ENCODE measurements around the gene NAV2. TPM values are rescaled to one million over a fixed set of nuclear protein-coding genes. Genes with fewer than 3 reads are reported as not detected.

Gene NAV2
- total RNA-seq, 2 experiments from 2014 or later, result 0.23 to 0.71 TPM

DNA sequence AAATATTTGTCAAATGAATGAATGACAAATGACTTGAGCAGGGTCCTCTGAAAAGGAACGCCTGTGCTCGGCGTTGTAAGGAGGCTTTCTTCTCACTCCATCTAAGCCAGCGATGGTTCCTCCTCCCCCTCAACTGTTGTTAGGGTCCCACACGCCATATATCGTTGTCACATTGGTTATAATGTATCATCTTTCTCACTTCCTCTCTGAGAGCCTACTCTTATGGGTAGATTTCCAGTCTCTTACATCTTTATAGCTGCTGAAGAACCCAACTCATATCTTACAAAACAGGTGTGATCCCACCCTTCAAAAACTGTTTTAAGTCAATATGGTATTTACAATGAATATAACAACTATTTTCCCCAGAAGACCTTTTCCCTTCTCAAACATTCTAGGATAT, 81.5 kb downstream of the NAV2 start:
- CTCF ChIA-PET, result no interaction called here
- Mint-ChIP-seq H3K4me1 (ENCODE audit: low read depth) (no peaks in the 10 kb centered on the region), H3K9me3 (ENCODE audit: insufficient read depth) (no peaks in the 10 kb centered on the region), H3K36me3 (ENCODE audit: low read depth) (no peaks in the 10 kb centered on the region), H3K4me3 (no peak overlapping the region), H3K27me3 (ENCODE audit: low read depth) (peaks cover 6% of the 10 kb centered on the region), H3K27ac (no peak overlapping the region)
- DNase-seq, result no peak
- no peak for ATAC-seq
- POLR2A ChIA-PET, result no interaction called here

DNA sequence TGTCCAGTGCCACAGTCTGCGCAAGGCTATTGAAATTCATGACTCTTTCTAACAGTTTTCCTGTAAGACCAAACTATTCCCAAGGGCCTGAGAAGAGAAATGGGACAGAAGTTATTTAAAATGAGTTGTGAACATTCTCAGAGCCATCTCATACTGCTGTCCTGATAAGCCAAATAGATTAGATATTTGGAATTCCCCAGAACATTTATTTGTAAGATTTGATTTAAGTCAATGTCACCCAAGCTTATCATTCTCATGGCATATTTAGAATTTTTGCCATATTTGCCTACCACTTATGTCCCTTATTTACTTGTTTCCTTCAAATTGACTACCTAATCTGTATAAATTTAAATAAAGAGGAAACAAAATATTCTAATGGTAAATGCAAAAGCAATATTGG, 82.4 kb downstream of the NAV2 start:
- ChIA-PET POLR2A (no interaction called here), CTCF (no interaction called here)
- DNase-seq (no peak), ATAC-seq (no peak)
- Mint-ChIP-seq H3K4me3 (no peak overlapping the region), H3K36me3 (ENCODE audit: low read depth) (no peaks in the 10 kb centered on the region), H3K9me3 (ENCODE audit: insufficient read depth) (no peaks in the 10 kb centered on the region), H3K4me1 (ENCODE audit: low read depth) (no peaks in the 10 kb centered on the region), H3K27ac (no peak overlapping the region), H3K27me3 (ENCODE audit: low read depth) (peaks cover 6% of the 10 kb centered on the region)

- H3K4me3 Mint-ChIP-seq, result no peak overlapping the region
- CTCF ChIA-PET, result interaction anchor here (0.8 kb wide), 1 partner anchor 241 kb away, joined by 3 read pairs; no protein-coding TSS in a partner anchor
- ATAC-seq, result no peak
- POLR2A ChIA-PET, result no interaction called here
- no peak for DNase-seq
- H3K27ac Mint-ChIP-seq, result no peak overlapping the region
- H3K36me3 Mint-ChIP-seq (ENCODE audit: low read depth), result no peaks in the 10 kb centered on the region
- no peaks in the 10 kb centered on the region for H3K4me1 Mint-ChIP-seq (ENCODE audit: low read depth)
- H3K27me3 Mint-ChIP-seq (ENCODE audit: low read depth), result peaks cover 8% of the 10 kb centered on the region
- no peaks in the 10 kb centered on the region for H3K9me3 Mint-ChIP-seq (ENCODE audit: insufficient read depth)
These were observed 87.5 kb downstream of the NAV2 start for GRCh38 chr11:19800162-19800561.

DNA sequence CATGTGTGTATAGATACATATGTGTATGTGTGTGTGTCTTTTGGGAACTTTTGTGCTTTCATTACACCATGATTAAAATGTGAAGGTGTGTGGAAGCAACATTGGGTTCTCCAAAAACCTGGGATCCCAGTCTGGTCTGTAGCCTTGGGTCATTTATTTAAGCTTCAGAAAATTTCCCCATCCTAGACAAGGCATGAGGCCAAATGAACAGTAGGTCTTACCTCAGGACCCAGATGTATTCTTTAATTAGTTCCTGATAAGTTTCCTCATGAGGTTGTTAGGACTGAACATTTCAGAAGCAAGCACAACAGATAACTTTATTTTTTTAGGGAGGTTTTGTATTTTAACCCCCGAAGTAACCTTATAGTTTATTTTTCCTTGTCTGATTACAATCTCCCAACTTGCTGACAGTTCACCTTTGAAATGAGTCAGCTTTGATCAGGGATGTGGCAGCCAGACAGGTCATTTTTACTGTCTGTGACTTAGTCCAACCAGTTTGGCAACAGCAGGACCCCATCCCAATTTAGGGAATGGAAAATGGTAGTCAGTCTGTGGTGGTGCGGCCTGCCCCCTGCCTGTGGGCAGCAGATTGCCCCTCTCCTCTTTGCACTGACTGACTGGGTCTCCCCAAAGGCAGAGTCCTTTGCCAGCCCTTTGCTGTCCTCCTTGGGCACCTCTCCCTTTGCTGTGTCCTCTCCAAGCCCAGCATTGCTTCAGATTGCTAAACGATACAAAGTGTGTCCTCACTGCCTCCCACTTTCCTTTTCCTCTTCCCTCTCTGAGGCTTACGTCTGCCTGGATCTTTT, 88.3 kb downstream of the NAV2 start:
- ChIA-PET POLR2A (no interaction called here), CTCF (no interaction called here)
- ATAC-seq (no peak), DNase-seq (no peak)
- Mint-ChIP-seq H3K27ac (no peak overlapping the region), H3K9me3 (ENCODE audit: insufficient read depth) (no peaks in the 10 kb centered on the region), H3K36me3 (ENCODE audit: low read depth) (no peaks in the 10 kb centered on the region), H3K4me1 (ENCODE audit: low read depth) (no peaks in the 10 kb centered on the region), H3K27me3 (ENCODE audit: low read depth) (peaks cover 8% of the 10 kb centered on the region), H3K4me3 (no peak overlapping the region)

DNA sequence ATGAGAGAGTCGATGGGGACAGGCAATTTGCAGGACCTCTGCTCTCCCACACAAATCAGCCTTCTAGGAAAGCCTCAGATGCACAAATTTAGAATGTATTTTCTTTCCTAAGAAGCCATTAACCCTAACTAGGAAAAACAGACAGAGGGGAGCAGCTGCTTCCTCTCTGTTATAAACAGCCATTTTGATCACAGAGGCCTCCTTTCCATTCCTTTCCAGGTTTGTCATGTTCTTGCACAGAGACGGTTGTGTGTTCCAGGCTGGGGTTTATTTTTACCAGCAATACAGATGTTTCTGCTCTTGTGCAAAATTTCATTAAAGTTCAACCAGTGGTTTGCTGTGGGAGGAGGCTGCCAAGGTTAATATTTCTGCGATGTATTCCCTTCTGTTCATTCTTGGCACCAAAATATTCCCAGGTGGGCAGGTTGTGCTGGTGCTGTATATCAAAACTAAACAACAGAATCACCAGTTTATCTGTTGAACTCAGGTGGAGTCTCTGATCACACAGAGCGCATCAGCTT, 90.2 kb downstream of the NAV2 start:
- H3K27ac Mint-ChIP-seq, result no peak overlapping the region
- no peaks in the 10 kb centered on the region for H3K4me1 Mint-ChIP-seq (ENCODE audit: low read depth)
- ATAC-seq (no peak), DNase-seq (no peak)
- no peaks in the 10 kb centered on the region for H3K9me3 Mint-ChIP-seq (ENCODE audit: insufficient read depth)
- H3K4me3 Mint-ChIP-seq, result no peak overlapping the region
- POLR2A ChIA-PET, result no interaction called here
- no peaks in the 10 kb centered on the region for H3K36me3 Mint-ChIP-seq (ENCODE audit: low read depth)
- CTCF ChIA-PET, result no interaction called here
- H3K27me3 Mint-ChIP-seq (ENCODE audit: low read depth), result peaks cover 6% of the 10 kb centered on the region

GRCh38 chr11:19803506-19803998, 90.9 kb downstream of the NAV2 start:
- no peak for ATAC-seq
- ChIA-PET POLR2A (no interaction called here), CTCF (no interaction called here)
- DNase-seq, result no peak
- no peak overlapping the region for H3K4me3 Mint-ChIP-seq
- H3K4me1 Mint-ChIP-seq (ENCODE audit: low read depth), result no peaks in the 10 kb centered on the region
- H3K27me3 Mint-ChIP-seq (ENCODE audit: low read depth), result peaks cover 4% of the 10 kb centered on the region
- H3K9me3 Mint-ChIP-seq (ENCODE audit: insufficient read depth), result no peaks in the 10 kb centered on the region
- H3K27ac Mint-ChIP-seq, result no peak overlapping the region
- no peaks in the 10 kb centered on the region for H3K36me3 Mint-ChIP-seq (ENCODE audit: low read depth)

DNA sequence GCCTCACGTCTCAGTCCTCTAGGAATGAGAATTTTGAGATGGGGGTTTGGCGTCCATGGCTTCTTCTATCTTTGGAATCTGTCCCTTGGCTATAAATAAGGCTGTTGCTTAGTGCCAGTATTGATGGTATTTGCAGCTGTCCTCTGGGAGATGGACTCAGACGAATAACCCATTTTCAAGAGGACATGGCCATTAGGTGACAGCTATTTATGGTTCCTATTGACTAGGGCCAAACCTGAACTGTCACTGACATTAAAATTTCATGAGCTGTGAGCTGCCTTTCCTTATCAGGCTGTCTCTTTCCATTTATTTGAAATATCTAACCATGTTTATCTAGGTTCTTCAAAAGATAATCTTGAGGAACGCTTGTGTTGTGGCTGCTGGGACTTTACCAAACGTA, 92.7 kb downstream of the NAV2 start:
- no peaks in the 10 kb centered on the region for H3K36me3 Mint-ChIP-seq (ENCODE audit: low read depth)
- POLR2A ChIA-PET, result no interaction called here
- H3K27me3 Mint-ChIP-seq (ENCODE audit: low read depth), result peaks cover 4% of the 10 kb centered on the region
- no peak for ATAC-seq
- CTCF ChIA-PET, result no interaction called here
- no peaks in the 10 kb centered on the region for H3K9me3 Mint-ChIP-seq (ENCODE audit: insufficient read depth)
- no peak overlapping the region for H3K4me3 Mint-ChIP-seq
- H3K27ac Mint-ChIP-seq, result no peak overlapping the region
- no peak for DNase-seq
- H3K4me1 Mint-ChIP-seq (ENCODE audit: low read depth), result no peaks in the 10 kb centered on the region

- ChIA-PET CTCF (no interaction called here), POLR2A (no interaction called here)
- H3K9me3 Mint-ChIP-seq (ENCODE audit: insufficient read depth), result no peaks in the 10 kb centered on the region
- no peak overlapping the region for H3K27ac Mint-ChIP-seq
- peaks cover 4% of the 10 kb centered on the region for H3K27me3 Mint-ChIP-seq (ENCODE audit: low read depth)
- DNase-seq (no peak), ATAC-seq (no peak)
- H3K4me3 Mint-ChIP-seq, result no peak overlapping the region
- no peaks in the 10 kb centered on the region for H3K4me1 Mint-ChIP-seq (ENCODE audit: low read depth)
- H3K36me3 Mint-ChIP-seq (ENCODE audit: low read depth), result no peaks in the 10 kb centered on the region
These were observed 93.2 kb downstream of the NAV2 start for GRCh38 chr11:19805827-19806226.

DNA sequence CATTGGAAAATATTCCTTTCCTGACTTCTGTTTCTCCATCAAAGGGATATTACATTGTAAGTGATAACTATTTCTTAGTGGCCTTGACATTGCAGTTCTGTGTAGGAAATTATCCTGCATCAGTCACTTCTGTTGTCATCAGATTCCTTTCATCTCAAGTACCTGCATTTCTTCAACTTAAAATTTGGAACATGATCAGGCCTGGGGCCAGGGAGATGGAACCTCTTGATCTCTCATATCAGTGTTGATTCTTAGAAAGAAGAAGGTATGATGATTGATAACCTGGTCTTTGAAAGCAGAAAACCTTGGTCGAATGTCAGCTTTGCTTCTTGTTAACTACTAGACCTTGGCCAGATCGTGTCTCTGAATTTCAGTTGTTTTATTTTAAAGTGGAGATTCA, 93.6 kb downstream of the NAV2 start:
- DNase-seq (no peak), ATAC-seq (no peak)
- H3K27ac Mint-ChIP-seq, result no peak overlapping the region
- no peak overlapping the region for H3K4me3 Mint-ChIP-seq
- no peaks in the 10 kb centered on the region for H3K36me3 Mint-ChIP-seq (ENCODE audit: low read depth)
- H3K4me1 Mint-ChIP-seq (ENCODE audit: low read depth), result no peaks in the 10 kb centered on the region
- CTCF ChIA-PET, result no interaction called here
- H3K9me3 Mint-ChIP-seq (ENCODE audit: insufficient read depth), result no peaks in the 10 kb centered on the region
- peaks cover 4% of the 10 kb centered on the region for H3K27me3 Mint-ChIP-seq (ENCODE audit: low read depth)
- POLR2A ChIA-PET, result no interaction called here

DNA sequence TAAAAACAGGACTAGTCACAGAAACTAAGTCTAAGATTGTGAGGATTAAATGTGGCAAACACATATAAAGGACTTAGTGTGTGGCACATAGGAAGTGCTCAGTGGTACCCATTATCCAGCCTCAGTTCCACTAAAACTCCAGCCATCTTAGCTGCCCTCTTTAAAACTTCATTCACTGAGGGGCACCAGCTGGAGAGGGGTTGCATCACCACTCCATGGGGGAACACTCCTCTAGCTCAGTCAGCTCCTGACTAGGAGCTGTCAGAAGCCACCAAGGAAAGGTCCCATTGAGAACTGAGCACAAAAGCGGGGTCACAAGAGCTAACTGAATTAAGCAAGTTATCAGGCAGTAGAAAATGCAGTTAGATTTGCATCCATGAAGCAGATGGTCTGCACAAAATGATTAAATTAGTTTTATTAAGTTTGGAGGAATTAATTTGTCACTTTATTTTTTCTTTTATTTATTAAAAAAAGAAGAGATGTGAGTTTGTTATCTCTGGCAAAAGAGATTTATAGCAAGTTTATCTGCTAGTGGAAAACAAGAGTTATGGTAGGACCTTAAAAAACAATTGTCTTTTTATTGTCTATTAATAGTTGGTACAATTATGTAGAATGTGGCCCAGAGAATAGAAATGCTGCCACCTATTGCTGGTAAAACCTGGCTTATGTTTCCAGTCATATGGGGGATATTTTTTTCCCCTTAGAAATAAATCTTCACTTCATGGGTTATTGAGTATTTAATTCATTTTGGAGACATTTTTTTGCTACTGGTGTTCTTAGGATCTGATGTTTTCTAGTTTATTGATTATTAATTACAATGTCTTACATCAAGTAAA, 95.7 kb downstream of the NAV2 start:
- DNase-seq, result no peak
- H3K9me3 Mint-ChIP-seq (ENCODE audit: insufficient read depth), result no peaks in the 10 kb centered on the region
- H3K36me3 Mint-ChIP-seq (ENCODE audit: low read depth), result no peaks in the 10 kb centered on the region
- CTCF ChIA-PET, result interaction anchor here (0.7 kb wide), 1 partner anchor 245 kb away, joined by 3 read pairs; no protein-coding TSS in a partner anchor
- peaks cover 4% of the 10 kb centered on the region for H3K27me3 Mint-ChIP-seq (ENCODE audit: low read depth)
- no peak overlapping the region for H3K27ac Mint-ChIP-seq
- POLR2A ChIA-PET, result no interaction called here
- H3K4me3 Mint-ChIP-seq, result no peak overlapping the region
- ATAC-seq, result no peak
- no peaks in the 10 kb centered on the region for H3K4me1 Mint-ChIP-seq (ENCODE audit: low read depth)

DNA sequence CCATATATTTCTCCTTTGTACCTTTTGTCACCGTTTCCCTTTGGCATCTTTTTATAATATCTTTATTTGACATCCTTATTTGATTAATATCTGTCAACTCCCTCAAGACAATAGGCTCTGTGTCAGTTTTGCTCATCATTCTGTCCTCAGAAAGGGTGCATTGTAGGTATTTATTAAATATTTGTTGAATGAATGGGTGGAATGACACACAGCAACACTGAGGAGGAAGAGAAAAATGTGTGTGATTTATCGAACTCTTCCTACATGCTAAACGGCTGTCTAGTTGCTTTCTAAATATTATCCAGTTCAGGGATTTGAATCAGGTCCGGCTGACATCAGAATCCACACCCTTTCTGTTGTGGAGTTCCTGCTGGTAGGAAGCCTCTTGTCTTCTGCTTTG, 98.2 kb downstream of the NAV2 start:
- Mint-ChIP-seq H3K27me3 (ENCODE audit: low read depth) (peaks cover 2% of the 10 kb centered on the region), H3K9me3 (ENCODE audit: insufficient read depth) (no peaks in the 10 kb centered on the region), H3K4me1 (ENCODE audit: low read depth) (no peaks in the 10 kb centered on the region), H3K27ac (no peak overlapping the region), H3K4me3 (no peak overlapping the region), H3K36me3 (ENCODE audit: low read depth) (no peaks in the 10 kb centered on the region)
- ChIA-PET CTCF (no interaction called here), POLR2A (no interaction called here)
- ATAC-seq, result no peak
- DNase-seq, result no peak

GRCh38 chr11:19811380-19811779, 98.7 kb downstream of the NAV2 start:
- CTCF ChIA-PET, result no interaction called here
- Mint-ChIP-seq H3K36me3 (ENCODE audit: low read depth) (no peaks in the 10 kb centered on the region), H3K27me3 (ENCODE audit: low read depth) (peaks cover under 1% of the 10 kb centered on the region), H3K27ac (no peak overlapping the region), H3K9me3 (ENCODE audit: insufficient read depth) (no peaks in the 10 kb centered on the region), H3K4me3 (no peak overlapping the region), H3K4me1 (ENCODE audit: low read depth) (no peaks in the 10 kb centered on the region)
- DNase-seq, result no peak
- POLR2A ChIA-PET, result no interaction called here
- no peak for ATAC-seq
